Spleen (tissue), 11 donors: ENCODE data around the gene GATAD2A. TPM values are rescaled to one million over a fixed set of nuclear protein-coding genes. Genes with fewer than 3 reads are reported as not detected.

Source experiments
- DNase-seq: peaks from one replicate; pipeline ENCODE4 v3.0.0-alpha.2; 2020
- H3K27ac ChIP-seq, 8 donors: fragments of 200-600 bp; sonication (generic) in 7 of 8; 1 replicate in 4 of 8; 2 replicates in 4 of 8; pipeline versions ENCODE4 v1.5.0 to v1.8.0; 2016 to 2021; ENCODE audit warnings: inconsistent platforms in 4 of 8, mild to moderate bottlenecking in 4 of 8, moderate library complexity in 1 of 8
- H3K27me3 ChIP-seq, 7 donors: fragments of 200-600 bp; sonication (generic) in 6 of 7; replicated peaks in 1 of 7; 1 replicate in 4 of 7; 2 replicates in 3 of 7; pipeline versions ENCODE4 v1.5.0 to v1.8.0; 2016 to 2021; ENCODE audit warnings: inconsistent platforms in 3 of 7, mild to moderate bottlenecking in 1 of 7
- H3K36me3 ChIP-seq, 6 donors: fragments of 200-600 bp; sonication (generic) in 5 of 6; 1 replicate in 4 of 6; 2 replicates in 2 of 6; pipeline versions ENCODE4 v1.5.0 to v1.8.0; 2016 to 2021; ENCODE audit warnings: inconsistent platforms in 2 of 6
- H3K4me1 ChIP-seq, 6 donors: fragments of 200-600 bp; sonication (generic) in 5 of 6; 1 replicate in 3 of 6; 2 replicates in 3 of 6; pipeline versions ENCODE4 v1.5.0 to v1.8.0; 2016 to 2021; ENCODE audit warnings: inconsistent platforms in 3 of 6
- H3K4me3 ChIP-seq, 8 donors: fragments of 200-600 bp; sonication (generic) in 7 of 8; 1 replicate in 4 of 8; 2 replicates in 4 of 8; pipeline versions ENCODE4 v1.5.0 to v1.8.0; 2016 to 2021; ENCODE audit warnings: inconsistent platforms in 4 of 8, mild to moderate bottlenecking in 4 of 8, moderate library complexity in 2 of 8
- H3K9me3 ChIP-seq, 8 donors: fragments of 200-600 bp; sonication (generic) in 7 of 8; 1 replicate in 4 of 8; 2 replicates in 4 of 8; pipeline versions ENCODE4 v1.5.0 to v1.8.0; 2016 to 2021; ENCODE audit warnings: inconsistent platforms in 4 of 8
- CTCF ChIP-seq, 11 experiments: fragments of 200-600 bp in 7 of 11; fragments of 450-650 bp in 4 of 11; sonication (generic) in 4 of 11; IDR thresholded peaks in 8 of 11; conservative IDR thresholded peaks in 3 of 11; 1 replicate in 7 of 11; 2 replicates in 4 of 11; pipeline versions ENCODE4 v1.4.0 to v1.8.0; 2016 to 2021; ENCODE audit warnings: antibody characterized with exemption in 11 of 11, inconsistent platforms in 4 of 11, mild to moderate bottlenecking in 1 of 11
- POLR2A ChIP-seq, 3 donors: fragments of 450-650 bp; IDR thresholded peaks; one replicate each; pipeline ENCODE4 v1.5.1; 2017; ENCODE audit warnings: antibody characterized with exemption in 3 of 3, mild to moderate bottlenecking in 1 of 3
- POLR2AphosphoS5 ChIP-seq, 3 donors: sonication (generic); formaldehyde crosslinking; IDR thresholded peaks; one replicate each; pipeline ENCODE4 v1.5.1; 2017; ENCODE audit warnings: antibody characterized with exemption in 3 of 3
- WGBS, 5 donors: extraction: QIAGEN DNeasy Blood & Tissue Kit in 3 of 5; methylation state at CpG; one replicate each; pipeline versions ENCODE4 v1.1.5 to v1.1.7; 2013 to 2018; 5-methylcytosine and 5-hydroxymethylcytosine counted together
- intact Hi-C: fragments of 100-400 bp; cut with DNase I; formaldehyde crosslinking; loops from one replicate; pipeline ENCODE4 v1.15.0; 2023; ENCODE audit warnings: low total_unique reads
- polyA plus RNA-seq, 3 donors: library from polyadenylated mRNA; stranded (reverse); fragments of 200-250 nt; gene quantifications; one replicate each; pipeline ENCODE4 v1.2.1, GENCODE V29; 2013
- total RNA-seq, 7 donors: library from RNA; depleted of rRNA in 3 of 7; stranded (reverse); fragments of >200 nt in 3 of 7; fragmentation: NEBNext Ultra II Directional in 4 of 7; extraction: Animal tissue kit (Norgen Biotek cat#: 25700) in 4 of 7; gene quantifications; one replicate each; pipeline versions ENCODE4 v1.1.0 to v1.2.1, GENCODE V29; 2016 to 2021
- donor health status: healthy with polysubstance abuse.
- donor health status: DM: no; HTN: no; CAD: no; lungs with moderate emphysema.
- donor health status: DM: no; HTN: no; CAD: no.
- donor health status: Bipolar disorder and iron deficiency.
- donor health status: healthy.
- donor health status: DM: no; HTN: no; CAD: no.
- donor health status: DM: yes; HTN: yes; CAD: no.

The GATAD2A gene
- total and polyA plus RNA-seq, 10 donors: 11.6 to 122 (median 66.8) TPM

GRCh38 chr19:19464339-19465098 is 59.0 kb downstream of the GATAD2A start:
- 78 to 85% (median 82%) methylated on average over 13 of the region's 13 CpGs for WGBS, 5 donors
- H3K36me3 ChIP-seq: peaks cover 0 to 53% (median 35%) of the 10 kb centered on the region in 6 donors
- peaks cover 9 to 30% (median 24%) of the 10 kb centered on the region in 8 donors for H3K9me3 ChIP-seq
- intact Hi-C loops: no loop called here
- TF ChIP-seq POLR2A (IDR thresholded peaks at IDR 0.05): no peak
- no peak for TF ChIP-seq CTCF (IDR thresholded peaks at IDR 0.05 in 8 of 11, conservative IDR thresholded peaks at IDR 0.05 in 3 of 11)
- no peak for TF ChIP-seq POLR2AphosphoS5 (IDR thresholded peaks at IDR 0.05)
- no peaks in the 10 kb centered on the region for H3K27me3 ChIP-seq
- no peak overlapping the region for H3K4me3 ChIP-seq
- DNase-seq: no peak
- H3K27ac ChIP-seq: peak overlapping the region in 7 of 8 donors; percentile 63 to 97 (median 92)
- H3K4me1 ChIP-seq: peaks cover 47 to 66% (median 54%) of the 10 kb centered on the region in 6 donors

DNA sequence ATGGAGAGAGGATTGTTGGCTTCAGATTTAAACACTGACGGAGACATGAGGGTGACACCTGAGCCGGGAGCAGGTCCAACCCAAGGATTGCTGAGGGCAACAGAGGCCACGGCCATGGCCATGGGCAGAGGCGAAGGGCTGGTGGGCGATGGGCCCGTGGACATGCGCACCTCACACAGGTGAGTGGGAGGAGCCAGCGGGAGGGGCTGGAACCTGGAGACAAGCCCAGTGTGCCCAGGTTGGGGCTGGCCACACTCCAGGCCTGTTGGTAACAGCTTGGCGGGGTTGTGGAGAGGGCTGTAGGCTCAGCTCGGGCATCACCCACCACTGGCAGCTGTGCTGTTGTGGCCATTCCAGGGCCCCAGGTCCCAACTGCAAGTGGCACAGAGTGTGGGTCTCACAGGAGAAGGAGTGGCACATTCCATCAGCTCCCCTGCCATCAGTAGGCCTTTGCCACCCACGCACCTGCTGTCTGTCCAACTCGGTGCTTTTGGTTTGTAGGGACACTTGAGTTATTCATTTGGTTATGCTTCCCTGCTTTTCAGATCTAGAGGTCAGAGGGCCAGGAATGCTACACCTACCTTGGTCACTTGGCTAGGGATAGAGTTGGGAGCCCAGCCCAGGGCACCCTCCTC is 60.1 kb downstream of the GATAD2A start:
- Histone ChIP-seq H3K27ac (peak overlapping the region in 2 of 8 donors; percentile 93 to 97), H3K9me3 (peaks cover 9 to 32% (median 25%) of the 10 kb centered on the region in 8 donors), H3K36me3 (peaks cover 0 to 53% (median 35%) of the 10 kb centered on the region in 6 donors), H3K4me1 (peaks cover 37 to 65% (median 52%) of the 10 kb centered on the region in 6 donors), H3K4me3 (no peak overlapping the region), H3K27me3 (no peaks in the 10 kb centered on the region)
- intact Hi-C loops: no loop called here
- DNase-seq: no peak
- 92 to 99% (median 98%) methylated on average over 12 of the region's 12 CpGs for WGBS, 5 donors
- no peak for TF ChIP-seq CTCF (IDR thresholded peaks at IDR 0.05 in 8 of 11, conservative IDR thresholded peaks at IDR 0.05 in 3 of 11)
- peak in 1 of 3 donors; percentile 64 for TF ChIP-seq POLR2AphosphoS5 (IDR thresholded peaks at IDR 0.05)

DNA sequence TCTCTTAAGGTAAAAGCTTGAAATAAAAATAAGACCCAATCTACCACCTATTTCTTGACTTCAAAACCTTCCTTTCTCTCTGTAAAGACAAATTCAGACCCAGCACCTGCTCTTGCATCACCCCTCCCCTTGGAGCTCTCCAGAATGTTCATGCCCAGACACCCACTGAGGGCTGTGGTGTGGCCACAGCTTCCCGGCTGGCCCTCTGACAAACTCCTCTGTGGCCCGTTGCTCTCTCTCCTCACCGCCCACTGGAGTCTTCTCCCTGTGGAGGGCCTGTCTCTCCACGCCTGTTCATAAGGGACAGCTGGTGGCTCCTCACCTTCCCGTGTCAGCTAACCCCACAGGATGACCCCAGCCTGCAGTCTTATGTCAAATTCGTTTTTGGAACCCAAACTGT is 60.7 kb downstream of the GATAD2A start:
- H3K27me3 ChIP-seq: no peaks in the 10 kb centered on the region
- H3K27ac ChIP-seq: peak overlapping the region in 1 of 8 donors; percentile 97
- peaks cover 9 to 32% (median 25%) of the 10 kb centered on the region in 8 donors for H3K9me3 ChIP-seq
- intact Hi-C loops: no loop called here
- peaks cover 32 to 65% (median 50%) of the 10 kb centered on the region in 6 donors for H3K4me1 ChIP-seq
- H3K36me3 ChIP-seq: peaks cover 0 to 53% (median 35%) of the 10 kb centered on the region in 6 donors
- no peak for TF ChIP-seq POLR2A (IDR thresholded peaks at IDR 0.05)
- TF ChIP-seq CTCF (IDR thresholded peaks at IDR 0.05 in 8 of 11, conservative IDR thresholded peaks at IDR 0.05 in 3 of 11): no peak
- TF ChIP-seq POLR2AphosphoS5 (IDR thresholded peaks at IDR 0.05): no peak
- no peak for DNase-seq
- H3K4me3 ChIP-seq: no peak overlapping the region
- 83 to 92% (median 91%) methylated on average over 6 of the region's 6 CpGs for WGBS, 5 donors
